B cell (primary cell): ENCODE measurements around the gene ACOD1. TPM values are rescaled to one million over a fixed set of nuclear protein-coding genes. Genes with fewer than 3 reads are reported as not detected.

Experiments used
- ATAC-seq: fragments of 200-7000 bp; cut with Tn5 transposase; one replicate; pipeline ENCODE4 v1.10.0; 2021; ENCODE audit warnings: low read depth, mild to moderate bottlenecking, moderate number of reproducible peaks, moderate library complexity
- CTCF ChIA-PET: fragments of 350-600 bp; sonication (Branson Sonifier 250); formaldehyde crosslinking; loops from one replicate; lab custom pipeline; 2021; ENCODE audit warnings: antibody characterized with exemption, inconsistent platforms; lab: Charles Lee
- POLR2A ChIA-PET: fragments of 350-600 bp; sonication (Branson Sonifier 250); formaldehyde crosslinking; loops from one replicate; lab custom pipeline; 2021; ENCODE audit warnings: antibody characterized with exemption; lab: Charles Lee
- DNase-seq: peaks from one replicate; pipeline ENCODE4 v3.0.0; 2013
- H2AFZ ChIP-seq: 2 replicates; pipeline ENCODE4 v1.6.1; 2012; ENCODE audit warnings: mild to moderate bottlenecking, low read depth, low read length; ENCODE audit not compliant: insufficient read depth, poor library complexity, severe bottlenecking
- H3K27ac ChIP-seq, 2 donors: 1 replicate in 1 of 2; 2 replicates in 1 of 2; pipeline ENCODE4 v1.5.1; 2012 to 2013; ENCODE audit warnings: low read length in 2 of 2, mild to moderate bottlenecking in 2 of 2, moderate library complexity in 1 of 2
- H3K27me3 ChIP-seq, 4 experiments: fragments of 200-600 bp in 1 of 4; sonication (generic) in 1 of 4; replicated peaks in 1 of 4; 1 replicate in 2 of 4; 2 replicates in 2 of 4; pipeline versions ENCODE4 v1.6.1 to v1.7.0; 2013 to 2016; ENCODE audit warnings: low read length in 3 of 4, mild to moderate bottlenecking in 2 of 4, mixed read lengths in 1 of 4, moderate library complexity in 1 of 4; ENCODE audit not compliant: insufficient read depth in 4 of 4, control insufficient read depth in 3 of 4; ENCODE audit errors: control extremely low read depth in 1 of 4
- H3K36me3 ChIP-seq, 2 experiments: replicated peaks in 1 of 2; 1 replicate in 1 of 2; 2 replicates in 1 of 2; pipeline versions ENCODE4 v1.6.1 to v1.7.1; 2013; ENCODE audit warnings: low read length in 1 of 2; ENCODE audit not compliant: insufficient read depth in 2 of 2, control insufficient read depth in 1 of 2; ENCODE audit errors: control extremely low read depth in 1 of 2, extremely low read depth in 1 of 2
- H3K4me1 ChIP-seq, 2 donors: fragments of 200-600 bp in 1 of 2; sonication (generic) in 1 of 2; 1 replicate in 1 of 2; 2 replicates in 1 of 2; pipeline versions ENCODE4 v1.5.1 to v1.6.1; 2013 to 2017; ENCODE audit warnings: low read length in 2 of 2; ENCODE audit not compliant: control insufficient read depth in 2 of 2, insufficient read depth in 2 of 2
- H3K4me2 ChIP-seq: replicated peaks from 2 replicates; pipeline ENCODE3; 2012; ENCODE audit warnings: mild to moderate bottlenecking, low read depth, low read length; ENCODE audit not compliant: poor library complexity, severe bottlenecking
- H3K4me3 ChIP-seq, 5 experiments: fragments of 200-600 bp in 1 of 5; sonication (generic) in 1 of 5; 1 replicate in 3 of 5; 2 replicates in 2 of 5; pipeline versions ENCODE4 v1.5.1 to v1.7.0; 2011 to 2016; ENCODE audit warnings: low read length in 4 of 5, mild to moderate bottlenecking in 4 of 5, low read depth in 2 of 5, control low read depth in 1 of 5, moderate library complexity in 1 of 5; ENCODE audit not compliant: insufficient read depth in 1 of 5; ENCODE audit errors: control extremely low read depth in 1 of 5, extremely low read depth in 1 of 5
- H3K79me2 ChIP-seq: fragments of 200-600 bp; sonication (generic); one replicate; pipeline ENCODE4 v1.6.0; 2016; ENCODE audit warnings: low read length; ENCODE audit not compliant: control insufficient read depth, insufficient read depth
- H3K9ac ChIP-seq: fragments of 200-600 bp; sonication (generic); 2 replicates; pipeline ENCODE4 v1.6.1; 2017; ENCODE audit warnings: mild to moderate bottlenecking, low read length, moderate library complexity
- H3K9me3 ChIP-seq, 3 donors: one replicate each; pipeline versions ENCODE4 v1.6.1 to v1.7.1; 2013; ENCODE audit warnings: low read length in 2 of 3; ENCODE audit not compliant: control insufficient read depth in 2 of 3, insufficient read depth in 1 of 3; ENCODE audit errors: control extremely low read depth in 1 of 3
- H4K20me1 ChIP-seq: 2 replicates; pipeline ENCODE4 v1.6.0; 2012; ENCODE audit warnings: mild to moderate bottlenecking, low read length; ENCODE audit not compliant: insufficient read depth, control insufficient read depth, poor library complexity, severe bottlenecking
- H3K27ac Mint-ChIP-seq: one replicate; pipeline ENCODE4 v1.8.0; 2021; ENCODE audit warnings: mixed read lengths
- H3K27me3 Mint-ChIP-seq: one replicate; pipeline ENCODE4 v1.8.0; 2021; ENCODE audit warnings: mixed read lengths
- H3K4me1 Mint-ChIP-seq: one replicate; pipeline ENCODE4 v1.8.0; 2021; ENCODE audit warnings: mixed read lengths
- H3K4me3 Mint-ChIP-seq: one replicate; pipeline ENCODE4 v1.8.0; 2021; ENCODE audit warnings: mixed read lengths
- H3K9me3 Mint-ChIP-seq: one replicate; pipeline ENCODE4 v1.8.0; 2022; ENCODE audit warnings: mixed read lengths; ENCODE audit not compliant: insufficient read depth
- CTCF ChIP-seq: fragments of 200-600 bp; IDR thresholded peaks from one replicate; pipeline ENCODE4 v1.8.0; 2022; ENCODE audit warnings: antibody characterized with exemption, mild to moderate bottlenecking
- EZH2 ChIP-seq: IDR thresholded peaks from 2 replicates; pipeline ENCODE4 v1.6.1; 2012; ENCODE audit warnings: borderline replicate concordance, low read depth, mild to moderate bottlenecking, moderate library complexity, low read length; ENCODE audit not compliant: insufficient read depth, poor library complexity, severe bottlenecking
- WGBS: methylation state at CpG from one replicate; pipeline ENCODE4 v1.1.5; 2013; ENCODE audit warnings: missing lambda C conversion rate; ENCODE audit not compliant: insufficient coverage; 5-methylcytosine and 5-hydroxymethylcytosine counted together
- intact Hi-C: fragments of 100-400 bp; cut with micrococcal nuclease; formaldehyde crosslinking; loops from one replicate; pipeline ENCODE4 v1.10.0; 2022
- polyA plus RNA-seq: library from polyadenylated mRNA; depleted of rRNA; stranded (reverse); fragments of >200 nt; gene quantifications from 2 replicates; pipeline ENCODE4 v1.2.3, GENCODE V29; 2012
- total RNA-seq, 2 donors: library from RNA; stranded (reverse); fragments of 120-200 nt in 1 of 2; gene quantifications; 1 replicate in 1 of 2; 2 replicates in 1 of 2; pipeline versions ENCODE4 v1.2.3 to v1.2.4, GENCODE V29; 2013 to 2022

ACOD1 gene
- total and polyA plus RNA-seq, 2 donors (not counting 1 experiment from before 2014, with no cell fraction given) = not detected

DNA sequence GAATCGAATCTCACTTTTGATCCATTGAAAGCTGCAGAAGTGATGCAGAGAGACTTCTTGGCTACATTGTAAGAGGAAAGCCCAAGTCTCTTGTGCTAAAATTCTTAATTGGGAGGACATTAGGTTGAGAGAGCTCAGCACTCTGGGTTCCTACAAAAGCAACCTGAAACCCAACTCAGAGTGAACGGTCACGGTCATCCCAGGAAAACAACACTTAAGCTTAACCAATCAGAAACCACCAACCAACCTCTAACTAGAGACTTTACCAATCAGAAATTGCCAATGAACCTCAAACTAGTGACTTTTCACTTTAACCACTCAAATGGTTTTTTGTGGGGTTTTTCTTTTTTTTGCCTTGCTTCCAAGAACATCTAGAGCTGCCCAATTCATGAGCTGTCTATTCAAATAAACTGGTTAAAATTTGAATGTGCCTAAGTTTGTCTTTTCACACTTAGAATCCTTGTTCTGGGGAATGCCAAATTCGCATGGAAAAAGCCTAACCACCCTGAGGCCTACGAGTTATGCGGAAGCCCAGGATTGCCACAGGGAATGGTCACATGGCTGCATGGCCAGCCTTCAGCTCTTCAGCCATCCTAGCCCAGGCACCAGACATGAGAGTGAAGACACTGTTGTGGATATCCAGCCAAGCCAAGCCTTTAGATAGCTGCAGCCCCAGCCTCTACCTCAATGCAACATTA is 25.8 kb downstream of the ACOD1 start:
- no peak for TF ChIP-seq EZH2
- no peak for TF ChIP-seq CTCF
- Histone ChIP-seq H3K4me3 (no peak overlapping the region), H3K4me2 (no peak overlapping the region), H3K9ac (no peak overlapping the region), H3K36me3 (no peaks in the 10 kb centered on the region), H4K20me1 (no peaks in the 10 kb centered on the region), H3K27ac (no peak overlapping the region), H3K4me1 (no peaks in the 10 kb centered on the region), H3K27me3 (peaks cover 0 to 17% (median 0%) of the 10 kb centered on the region in 4 experiments), H3K79me2 (no peaks in the 10 kb centered on the region), H2AFZ (no peak overlapping the region), H3K9me3 (no peaks in the 10 kb centered on the region)
- Mint-ChIP-seq H3K9me3 (no peaks in the 10 kb centered on the region), H3K4me1 (peaks cover 2% of the 10 kb centered on the region), H3K27me3 (peaks cover 52% of the 10 kb centered on the region), H3K27ac (no peak overlapping the region), H3K4me3 (no peak overlapping the region)
- ChIA-PET POLR2A (no interaction called here), CTCF (interaction anchor here (1.7 kb wide), 1 partner anchor 8 kb away, joined by 4 read pairs; no protein-coding TSS in a partner anchor)
- ATAC-seq = no peak
- DNase-seq = no peak
- intact Hi-C loops = no loop called here
- 91% methylated on average over 4 of the region's 6 CpGs for WGBS

DNA sequence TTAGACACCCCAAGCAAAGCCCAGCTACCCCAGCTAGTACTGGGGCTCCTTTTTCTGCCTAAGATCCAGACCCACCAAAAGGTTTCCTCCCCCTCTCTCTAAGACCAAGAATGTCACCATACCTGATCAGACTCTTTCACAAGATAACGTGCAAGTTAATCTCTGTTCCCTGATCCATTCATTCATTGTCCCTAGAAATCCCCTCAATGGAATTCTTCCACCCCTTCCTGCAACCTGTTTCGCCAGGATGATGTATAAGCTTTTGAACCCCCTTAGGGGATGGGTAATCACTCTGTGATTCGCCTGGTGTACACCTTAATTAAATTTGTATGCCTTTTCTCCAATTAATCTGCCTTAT is 26.3 kb downstream of the ACOD1 start:
- Histone ChIP-seq H3K9me3 (no peaks in the 10 kb centered on the region), H3K4me2 (no peak overlapping the region), H3K4me1 (no peaks in the 10 kb centered on the region), H3K9ac (no peak overlapping the region), H3K4me3 (no peak overlapping the region), H3K79me2 (no peaks in the 10 kb centered on the region), H4K20me1 (no peaks in the 10 kb centered on the region), H3K27ac (no peak overlapping the region), H3K27me3 (peaks cover 0 to 17% (median 0%) of the 10 kb centered on the region in 4 experiments), H2AFZ (no peak overlapping the region), H3K36me3 (no peaks in the 10 kb centered on the region)
- Mint-ChIP-seq H3K4me3 (no peak overlapping the region), H3K4me1 (peaks cover 2% of the 10 kb centered on the region), H3K27ac (no peak overlapping the region), H3K9me3 (no peaks in the 10 kb centered on the region), H3K27me3 (peaks cover 50% of the 10 kb centered on the region)
- WGBS = 83% methylated on average over 1 of the region's 3 CpGs
- intact Hi-C loops = no loop called here
- DNase-seq = no peak
- CTCF ChIA-PET = no interaction called here
- ATAC-seq = no peak
- TF ChIP-seq EZH2 = no peak
- TF ChIP-seq CTCF = no peak
- POLR2A ChIA-PET = no interaction called here
